Measurements from ENCODE around the gene GAPVD1.
"Not testable (repeated sequence)": the region's sequence is repeated elsewhere in the genome, so short reads cannot be mapped to it uniquely, and the experiment has no call there.

DNA sequence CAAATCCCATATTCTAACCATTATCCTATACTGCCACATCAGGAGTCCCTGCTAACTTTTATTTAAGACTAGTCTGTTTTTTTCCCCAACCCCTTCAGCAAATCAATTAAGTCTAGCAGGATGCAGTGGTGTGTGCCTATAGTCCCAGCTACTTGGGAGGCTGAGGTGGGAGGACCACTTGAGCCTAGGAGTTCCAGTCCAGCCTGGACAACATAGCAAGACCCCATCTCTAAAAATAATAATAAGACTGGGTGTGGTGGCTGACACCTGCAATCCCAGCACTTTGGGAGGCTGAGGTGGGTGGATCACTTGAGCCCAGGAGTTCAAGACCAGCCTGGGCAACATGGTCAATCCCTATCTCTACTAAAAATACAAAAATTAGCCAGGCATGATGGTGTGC is 36.8 kb upstream of the GAPVD1 start:
- TF ChIP-seq, protein P1, sequence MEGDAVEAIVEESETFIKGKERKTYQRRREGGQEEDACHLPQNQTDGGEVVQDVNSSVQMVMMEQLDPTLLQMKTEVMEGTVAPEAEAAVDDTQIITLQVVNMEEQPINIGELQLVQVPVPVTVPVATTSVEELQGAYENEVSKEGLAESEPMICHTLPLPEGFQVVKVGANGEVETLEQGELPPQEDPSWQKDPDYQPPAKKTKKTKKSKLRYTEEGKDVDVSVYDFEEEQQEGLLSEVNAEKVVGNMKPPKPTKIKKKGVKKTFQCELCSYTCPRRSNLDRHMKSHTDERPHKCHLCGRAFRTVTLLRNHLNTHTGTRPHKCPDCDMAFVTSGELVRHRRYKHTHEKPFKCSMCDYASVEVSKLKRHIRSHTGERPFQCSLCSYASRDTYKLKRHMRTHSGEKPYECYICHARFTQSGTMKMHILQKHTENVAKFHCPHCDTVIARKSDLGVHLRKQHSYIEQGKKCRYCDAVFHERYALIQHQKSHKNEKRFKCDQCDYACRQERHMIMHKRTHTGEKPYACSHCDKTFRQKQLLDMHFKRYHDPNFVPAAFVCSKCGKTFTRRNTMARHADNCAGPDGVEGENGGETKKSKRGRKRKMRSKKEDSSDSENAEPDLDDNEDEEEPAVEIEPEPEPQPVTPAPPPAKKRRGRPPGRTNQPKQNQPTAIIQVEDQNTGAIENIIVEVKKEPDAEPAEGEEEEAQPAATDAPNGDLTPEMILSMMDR (IDR thresholded peaks at IDR 0.05) = not testable (repeated sequence)
- TF ChIP-seq EZH2, EZH2phosphoT487 (IDR thresholded peaks at IDR 0.05): not testable (repeated sequence)
